ENCODE data around the gene ARG1.

DNA sequence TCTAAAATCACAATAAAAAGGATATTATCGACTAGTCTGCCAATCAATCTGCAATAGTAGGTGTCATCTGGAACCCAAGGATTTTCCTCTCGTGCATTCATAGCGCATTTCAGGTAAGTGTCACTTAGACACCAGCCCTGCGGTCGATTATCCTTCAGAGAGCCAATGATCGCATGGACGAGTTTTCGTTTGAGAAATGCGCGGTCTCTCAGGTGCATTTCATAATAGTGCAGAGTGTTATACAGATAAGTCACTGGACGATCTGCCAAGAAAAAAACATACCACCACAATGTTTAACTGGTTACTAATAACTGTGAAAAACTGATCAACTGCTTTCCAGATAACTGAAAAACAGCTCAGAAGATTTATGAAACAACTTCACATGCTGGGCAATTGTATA, 21.0 kb downstream of the ARG1 start:
- TF ChIP-seq, protein P1, sequence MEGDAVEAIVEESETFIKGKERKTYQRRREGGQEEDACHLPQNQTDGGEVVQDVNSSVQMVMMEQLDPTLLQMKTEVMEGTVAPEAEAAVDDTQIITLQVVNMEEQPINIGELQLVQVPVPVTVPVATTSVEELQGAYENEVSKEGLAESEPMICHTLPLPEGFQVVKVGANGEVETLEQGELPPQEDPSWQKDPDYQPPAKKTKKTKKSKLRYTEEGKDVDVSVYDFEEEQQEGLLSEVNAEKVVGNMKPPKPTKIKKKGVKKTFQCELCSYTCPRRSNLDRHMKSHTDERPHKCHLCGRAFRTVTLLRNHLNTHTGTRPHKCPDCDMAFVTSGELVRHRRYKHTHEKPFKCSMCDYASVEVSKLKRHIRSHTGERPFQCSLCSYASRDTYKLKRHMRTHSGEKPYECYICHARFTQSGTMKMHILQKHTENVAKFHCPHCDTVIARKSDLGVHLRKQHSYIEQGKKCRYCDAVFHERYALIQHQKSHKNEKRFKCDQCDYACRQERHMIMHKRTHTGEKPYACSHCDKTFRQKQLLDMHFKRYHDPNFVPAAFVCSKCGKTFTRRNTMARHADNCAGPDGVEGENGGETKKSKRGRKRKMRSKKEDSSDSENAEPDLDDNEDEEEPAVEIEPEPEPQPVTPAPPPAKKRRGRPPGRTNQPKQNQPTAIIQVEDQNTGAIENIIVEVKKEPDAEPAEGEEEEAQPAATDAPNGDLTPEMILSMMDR (IDR thresholded peaks at IDR 0.05; ENCODE audit: low read depth, low read length) = no peak
- no peak for TF ChIP-seq EZH2phosphoT487 (IDR thresholded peaks at IDR 0.05; ENCODE audit: low read depth)

Measured in OCI-LY3 (cell line).